GM10266 (cell line): ENCODE measurements around the gene ASCC1.
"Not testable (repeated sequence)": the region's sequence is repeated elsewhere in the genome, so short reads cannot be mapped to it uniquely, and the experiment has no call there.

Source experiments
- DNase-seq: peaks from one replicate; pipeline ENCODE4 v3.0.0; 2012; ENCODE audit errors: extremely low spot score
- CTCF ChIP-seq: IDR thresholded peaks from 2 replicates; pipeline ENCODE4 v1.5.1; 2012; ENCODE audit warnings: mild to moderate bottlenecking, low read depth; ENCODE audit not compliant: control insufficient read depth, insufficient read depth; ENCODE audit errors: missing control alignments

The ASCC1 gene

GRCh38 chr10:72140174-72140573 lies 75.9 kb downstream of the ASCC1 start:
- DNase-seq, result no peak
- no peak for TF ChIP-seq CTCF

DNA sequence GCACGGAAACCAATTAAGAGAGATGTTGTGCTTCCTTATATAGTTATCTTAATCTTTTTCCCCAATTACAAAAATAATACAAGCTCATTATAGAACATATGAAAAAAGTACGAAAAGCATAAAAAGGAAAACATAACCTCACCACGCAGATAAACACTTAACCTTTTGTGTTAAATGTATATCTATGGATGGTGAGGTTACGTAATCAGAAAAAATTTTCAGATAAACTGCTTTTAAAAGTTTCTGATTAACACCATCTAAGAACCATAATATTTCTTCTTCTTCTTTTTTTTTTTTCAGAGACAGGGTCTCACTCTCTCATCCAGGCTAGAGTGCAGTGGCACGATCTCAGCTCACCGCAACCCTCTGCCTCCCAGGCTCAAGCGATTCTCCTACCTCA lies 78.5 kb downstream of the ASCC1 start:
- no peak for TF ChIP-seq CTCF
- no peak for DNase-seq

DNA sequence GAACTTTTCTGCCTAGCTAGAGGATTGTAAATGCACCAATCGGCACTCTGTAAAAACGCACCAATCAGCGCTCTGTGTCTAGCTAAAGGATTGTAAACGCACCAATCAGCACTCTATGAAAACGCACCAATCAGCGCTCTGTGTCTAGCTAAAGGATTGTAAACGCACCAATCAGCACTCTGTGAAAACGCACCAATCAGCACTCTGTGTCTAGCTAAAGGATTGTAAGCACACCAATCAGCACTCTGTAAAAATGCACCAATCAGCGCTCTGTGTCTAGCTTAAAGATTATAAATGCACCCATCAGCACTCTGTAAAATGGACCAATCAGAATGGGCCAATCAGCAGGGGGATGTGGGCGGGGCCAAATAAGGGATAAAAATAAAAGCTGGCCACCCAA lies 79.9 kb downstream of the ASCC1 start:
- DNase-seq, result not testable (repeated sequence)

GRCh38 chr10:72134785-72135767 lies 81.0 kb downstream of the ASCC1 start:
- TF ChIP-seq CTCF, result no peak
- no peak for DNase-seq

- TF ChIP-seq CTCF, result no peak
- peak; percentile 43 for DNase-seq
Measured at GRCh38 chr10:72133517-72133916, 82.6 kb downstream of the ASCC1 start.

DNA sequence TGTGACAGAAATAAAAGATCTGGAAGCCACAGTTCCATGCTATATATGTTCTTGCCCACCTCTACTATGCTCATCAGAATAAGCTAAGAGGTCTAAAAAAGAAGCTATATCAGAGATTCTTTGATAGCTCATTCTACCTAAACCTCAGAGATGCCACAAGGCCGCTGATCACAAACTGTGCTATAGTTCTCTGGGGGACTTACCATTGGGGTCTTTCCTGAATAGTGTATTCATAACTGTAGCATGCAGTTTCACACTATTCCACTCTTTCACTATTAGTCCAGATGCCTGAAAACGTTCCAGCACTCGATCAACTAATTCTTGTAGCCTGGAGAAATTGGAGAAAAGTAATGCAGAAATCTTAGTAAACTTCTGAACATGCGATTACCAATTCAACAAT lies 83.2 kb downstream of the ASCC1 start:
- TF ChIP-seq CTCF, result no peak
- no peak for DNase-seq

- no peak for DNase-seq
- no peak for TF ChIP-seq CTCF
Measured at GRCh38 chr10:72127571-72127970, 88.5 kb downstream of the ASCC1 start.
